EH (cell line): Measurements from ENCODE around the gene PADI3.
A peak's percentile ranks its signal among the peaks of the same experiment; 100 is the strongest.
"Not testable (repeated sequence)": the region's sequence is repeated elsewhere in the genome, so short reads cannot be mapped to it uniquely, and the experiment has no call there.

Experiments
- DNase-seq: peaks from one replicate; pipeline ENCODE4 v3.0.0-alpha.2; 2015; ENCODE audit warnings: low read depth

PADI3 gene

GRCh38 chr1:17216078-17216477 is 32.8 kb upstream of the PADI3 start:
- DNase-seq, result no peak

GRCh38 chr1:17217607-17218006 is 31.3 kb upstream of the PADI3 start:
- no peak for DNase-seq

- no peak for DNase-seq
Observed at GRCh38 chr1:17218939-17219338, 30.0 kb upstream of the PADI3 start.

DNA sequence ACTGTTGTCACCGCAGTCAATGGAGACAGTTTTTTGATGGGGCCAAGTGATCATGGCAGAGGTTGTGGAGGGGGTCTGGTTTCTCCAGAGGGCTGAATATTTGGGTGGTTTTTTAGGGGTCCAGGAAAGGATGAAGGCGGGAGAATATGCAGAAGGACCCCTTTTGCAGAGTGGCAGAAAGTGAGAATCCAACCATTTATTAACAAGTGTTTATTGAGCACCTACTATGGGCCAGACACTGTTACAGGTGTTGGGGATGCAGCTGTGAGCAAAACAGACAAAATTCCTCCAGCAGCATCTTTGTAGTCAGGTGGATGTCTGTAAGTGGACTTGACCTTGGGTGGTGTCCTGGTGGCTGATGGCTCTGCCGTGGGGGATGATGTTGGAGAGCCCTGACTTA is 28.6 kb upstream of the PADI3 start:
- no peak for DNase-seq

DNA sequence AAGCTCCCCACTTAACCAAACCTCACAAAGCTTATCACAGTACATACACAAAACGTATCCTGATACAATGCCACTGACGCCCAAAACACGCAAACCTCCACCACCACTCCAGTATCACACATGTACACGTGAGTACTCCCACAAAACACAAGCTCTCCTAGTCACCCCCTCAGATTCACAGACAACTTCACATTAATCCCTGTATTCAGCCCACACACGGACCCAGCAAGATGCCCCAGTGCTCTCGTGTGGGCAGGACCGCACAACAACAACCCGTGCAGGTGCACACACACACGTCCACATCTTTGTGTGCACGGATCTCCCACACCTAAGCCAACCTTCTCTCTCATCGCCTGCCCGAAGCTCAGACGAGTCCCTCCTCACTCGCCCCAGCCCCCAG is 26.3 kb upstream of the PADI3 start:
- no peak for DNase-seq

GRCh38 chr1:17224434-17224833 is 24.5 kb upstream of the PADI3 start:
- no peak for DNase-seq

DNA sequence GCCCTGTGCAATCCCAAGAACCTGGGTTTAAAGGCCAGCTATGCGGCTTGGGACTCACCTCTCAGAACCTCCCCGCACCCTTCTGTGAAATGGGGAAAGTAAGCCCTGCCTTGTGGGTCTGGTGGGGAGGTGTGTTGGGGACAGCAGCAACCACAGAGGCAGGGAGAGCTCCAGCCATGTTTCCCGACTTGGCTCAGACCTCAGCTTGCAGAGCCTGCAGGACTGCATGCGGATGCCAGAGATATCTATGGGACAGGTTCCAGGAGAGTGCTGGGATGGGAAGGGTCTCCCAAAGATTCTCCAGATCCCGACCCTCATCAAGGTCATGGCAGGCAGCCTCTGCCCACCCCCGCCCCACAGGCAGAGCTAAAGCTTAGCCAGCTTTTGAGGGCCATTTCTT is 23.8 kb upstream of the PADI3 start:
- DNase-seq, result no peak

- DNase-seq, result no peak
Observed at GRCh38 chr1:17227358-17227915, 21.5 kb upstream of the PADI3 start.

- no peak for DNase-seq
Observed at GRCh38 chr1:17228619-17229018, 20.3 kb upstream of the PADI3 start.

DNA sequence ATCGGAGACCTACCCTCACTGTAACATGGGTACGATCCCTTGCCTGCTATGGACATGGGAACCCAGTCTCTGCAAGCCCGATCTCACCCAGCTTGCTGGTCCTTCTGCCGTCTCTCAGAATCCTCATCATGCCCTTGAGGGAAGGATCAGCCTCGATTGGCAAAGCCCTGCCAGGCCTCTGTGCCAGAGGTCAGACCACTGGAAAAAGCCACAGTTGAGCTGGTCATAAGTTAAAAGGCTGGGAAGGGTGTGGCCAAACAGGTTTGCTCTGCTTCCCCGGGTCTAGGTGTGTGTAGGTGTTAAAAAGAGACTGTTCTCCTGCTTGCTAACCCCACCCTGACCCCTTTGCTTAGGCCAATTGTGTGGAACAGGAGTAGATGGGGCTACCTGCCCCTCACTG is 19.5 kb upstream of the PADI3 start:
- DNase-seq, result no peak

- no peak for DNase-seq
Observed at GRCh38 chr1:17230106-17230505, 18.8 kb upstream of the PADI3 start.

GRCh38 chr1:17230671-17231310 is 18.1 kb upstream of the PADI3 start:
- DNase-seq, result no peak

- peak; percentile 96 for DNase-seq
Observed at GRCh38 chr1:17232759-17233661, 15.9 kb upstream of the PADI3 start.

DNA sequence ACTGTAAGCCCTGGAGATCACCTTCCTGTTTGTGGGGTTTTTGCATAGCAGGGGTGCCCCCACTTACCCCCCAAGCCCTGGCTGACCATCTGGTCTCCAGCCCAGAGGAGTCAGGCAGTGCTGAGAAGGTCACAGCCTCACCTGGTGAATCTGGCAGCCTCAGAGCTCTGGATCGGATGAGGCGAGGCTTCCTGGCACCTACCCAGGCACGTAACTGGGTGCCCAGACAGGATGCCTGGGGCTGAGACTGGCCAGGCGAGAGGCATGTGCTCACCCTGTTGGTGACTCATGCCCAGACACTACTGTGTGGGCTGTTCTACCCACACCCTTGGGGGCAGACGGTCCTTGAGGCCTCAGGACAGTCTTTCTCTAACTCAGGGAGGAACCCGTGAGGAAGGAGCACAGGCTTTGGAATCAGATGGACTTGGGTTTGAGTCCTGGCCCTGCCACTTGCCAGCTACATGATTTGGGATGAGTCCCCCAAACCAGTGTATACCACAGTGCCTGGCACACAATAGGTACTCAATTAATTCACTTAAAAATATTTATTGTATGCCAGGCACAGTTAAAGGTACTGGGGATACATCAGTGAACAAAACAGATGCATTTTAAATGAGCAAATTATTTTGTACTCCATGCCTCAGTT is 15.1 kb upstream of the PADI3 start:
- DNase-seq, result peak; percentile 99

DNA sequence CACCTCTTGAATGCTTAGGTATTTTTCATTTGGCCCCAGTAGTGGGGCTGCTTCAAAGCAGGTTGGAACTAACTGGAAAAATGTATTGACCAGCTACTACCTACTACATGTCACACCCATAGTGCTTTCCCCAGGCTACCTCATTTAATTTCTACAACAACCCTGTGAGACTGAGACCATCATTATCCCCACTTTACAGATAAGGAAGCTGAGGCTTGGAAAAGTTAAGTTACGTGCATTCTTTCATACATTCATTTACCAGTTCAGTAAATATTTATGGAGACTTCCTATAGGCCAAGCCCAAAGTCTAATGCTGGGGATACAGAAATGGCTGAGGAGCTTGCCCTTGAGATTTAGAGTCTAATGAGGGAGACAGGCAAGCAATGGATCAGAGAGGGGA is 14.5 kb upstream of the PADI3 start:
- DNase-seq, result no peak

DNA sequence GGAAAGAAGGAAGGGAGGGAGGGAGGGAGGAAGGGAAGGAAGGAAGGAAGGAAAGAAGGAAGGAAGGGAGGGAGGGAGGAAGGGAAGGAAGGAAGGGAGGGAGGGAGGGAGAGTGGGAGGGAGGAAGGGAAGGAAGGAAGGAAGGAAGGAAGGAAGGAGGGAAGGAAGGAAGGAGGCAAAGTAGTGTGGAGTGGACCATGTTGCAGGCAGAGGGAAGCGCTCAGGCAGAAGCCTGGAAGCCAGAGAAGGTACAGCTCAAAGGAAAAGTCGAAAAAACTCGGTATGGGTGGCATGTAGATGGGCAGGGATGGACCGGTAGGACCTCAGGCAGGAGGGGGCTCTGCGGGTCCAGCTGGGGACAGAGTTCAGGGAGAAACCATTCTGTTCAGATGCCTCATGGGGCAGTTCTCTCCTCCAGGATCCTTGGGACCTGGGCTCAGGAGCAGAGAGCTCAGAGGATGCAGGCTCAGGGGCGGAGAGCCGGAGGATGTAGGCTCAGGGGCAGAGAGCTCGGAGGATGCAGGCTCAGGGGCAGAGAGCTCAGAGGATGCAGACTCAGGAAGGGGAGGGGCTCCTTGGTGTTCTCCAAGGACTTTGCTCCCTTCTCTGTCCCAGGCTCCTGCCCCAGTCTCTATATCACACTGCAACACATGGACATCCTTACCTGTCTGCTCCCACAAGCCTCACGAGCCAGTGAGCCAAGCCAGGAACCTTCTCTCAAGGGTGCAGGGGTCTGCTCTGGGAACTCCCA is 13.6 kb upstream of the PADI3 start:
- DNase-seq, result no peak

DNA sequence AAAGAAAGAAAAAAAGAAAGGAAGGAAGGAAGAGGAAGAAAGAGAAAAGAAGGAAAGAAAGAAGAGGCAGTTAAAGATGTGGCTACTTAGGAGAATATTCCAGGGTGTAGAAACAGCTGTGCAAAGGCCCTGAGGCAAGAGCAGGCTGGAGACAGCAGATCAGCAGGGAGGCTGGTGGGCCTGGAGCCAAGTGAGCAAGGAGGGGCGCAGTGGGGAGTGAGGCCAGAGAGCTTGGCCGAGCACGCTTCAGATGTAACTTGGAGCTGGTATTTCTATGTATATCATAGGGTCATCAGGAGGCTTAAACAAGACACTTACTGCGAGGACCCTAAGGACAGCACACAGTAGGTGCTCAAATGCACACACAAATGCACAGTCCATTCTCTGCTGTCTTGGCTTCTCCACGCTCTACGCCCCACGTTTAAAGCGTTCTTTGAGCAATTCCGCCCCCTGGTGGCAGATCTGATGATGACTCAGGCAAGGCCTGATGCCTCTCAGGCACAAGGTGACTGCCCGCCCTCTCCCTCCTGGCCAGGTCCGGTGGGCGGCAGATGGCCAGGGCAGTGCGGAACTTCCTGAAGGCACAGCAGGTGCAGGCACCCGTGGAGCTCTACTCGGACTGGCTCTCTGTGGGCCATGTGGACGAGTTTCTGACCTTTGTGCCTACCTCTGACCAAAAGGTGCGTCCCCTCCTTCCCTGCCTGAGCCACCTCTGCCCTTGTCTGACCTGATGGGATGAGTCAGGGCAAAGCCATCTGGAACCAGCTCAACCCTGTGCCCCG is 11.9 kb upstream of the PADI3 start:
- DNase-seq, result peak; percentile 86

GRCh38 chr1:17237561-17237903 is 11.4 kb upstream of the PADI3 start:
- DNase-seq, result no peak

DNA sequence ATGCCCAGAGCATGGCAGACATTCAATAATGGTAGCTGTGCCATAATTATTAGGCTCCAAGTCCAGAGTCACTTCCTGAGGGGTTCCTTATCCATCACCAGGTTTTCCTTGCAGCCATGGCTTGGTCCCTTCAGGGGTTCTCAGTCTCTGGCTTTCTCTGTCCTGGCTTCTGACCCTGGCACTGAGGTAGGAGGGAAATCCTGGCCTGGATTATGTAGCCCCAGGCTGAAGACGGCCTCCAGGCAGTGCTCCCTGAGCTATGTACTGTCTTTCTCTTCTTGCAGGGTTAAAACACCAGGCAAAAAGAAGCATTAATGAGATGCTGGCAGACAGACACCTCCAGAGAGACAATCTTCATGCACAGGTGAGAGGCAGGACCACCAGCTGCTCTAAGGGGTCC is 9.5 kb upstream of the PADI3 start:
- DNase-seq, result peak; percentile 94

GRCh38 chr1:17241011-17241779 is 7.7 kb upstream of the PADI3 start:
- not testable (repeated sequence) for DNase-seq

DNA sequence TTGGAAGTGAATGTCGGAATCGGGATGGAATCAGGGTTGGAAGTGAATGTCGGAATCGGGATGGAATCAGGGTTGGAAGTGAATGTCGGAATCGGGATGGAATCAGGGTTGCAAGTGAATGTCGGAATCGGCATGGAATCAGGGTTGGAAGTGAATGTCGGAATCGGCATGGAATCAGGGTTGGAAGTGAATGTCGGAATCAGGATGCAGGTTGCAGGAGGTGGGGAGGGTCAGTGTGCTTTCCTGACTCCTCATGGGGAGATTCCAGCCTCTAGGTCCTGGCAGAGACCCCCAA is 7.2 kb upstream of the PADI3 start:
- not testable (repeated sequence) for DNase-seq
